Testis (tissue), 3 donors: Measurements from ENCODE around the gene PRDM15. TPM values are rescaled to one million over a fixed set of nuclear protein-coding genes. Genes with fewer than 3 reads are reported as not detected.

Experiments
- DNase-seq: peaks from one replicate; pipeline ENCODE4 v3.0.0-alpha.2; 2019
- H3K27ac ChIP-seq, 2 donors: fragments of 200-600 bp; sonication (generic); one replicate each; pipeline ENCODE4 v1.5.1; 2019
- H3K27me3 ChIP-seq: fragments of 200-600 bp; sonication (generic); one replicate; pipeline ENCODE4 v1.5.1; 2019
- H3K36me3 ChIP-seq: fragments of 200-600 bp; sonication (generic); one replicate; pipeline ENCODE4 v1.5.1; 2017; ENCODE audit warnings: low read depth; ENCODE audit errors: missing control alignments
- H3K4me1 ChIP-seq: fragments of 200-600 bp; sonication (generic); one replicate; pipeline ENCODE4 v1.5.1; 2019
- H3K4me3 ChIP-seq, 2 donors: fragments of 200-600 bp; sonication (generic); one replicate each; pipeline ENCODE4 v1.5.1; 2017 to 2019
- H3K9me3 ChIP-seq: fragments of 200-600 bp; sonication (generic); one replicate; pipeline ENCODE4 v1.5.1; 2017
- CTCF ChIP-seq, 3 experiments: fragments of 450-650 bp in 2 of 3; fragments of 200-600 bp in 1 of 3; sonication (generic) in 1 of 3; IDR thresholded peaks; one replicate each; pipeline ENCODE4 v1.5.1; 2016 to 2019; ENCODE audit warnings: antibody characterized with exemption in 3 of 3, mild to moderate bottlenecking in 2 of 3, moderate library complexity in 1 of 3
- POLR2A ChIP-seq: fragments of 450-650 bp; IDR thresholded peaks from one replicate; pipeline ENCODE4 v1.6.1; 2017; ENCODE audit warnings: antibody characterized with exemption, mild to moderate bottlenecking, moderate library complexity
- WGBS, 2 donors: methylation state at CpG; one replicate each; pipeline ENCODE4 v1.1.5; 2018; 5-methylcytosine and 5-hydroxymethylcytosine counted together
- intact Hi-C: fragments of 100-400 bp; cut with DNase I; formaldehyde crosslinking; loops from one replicate; pipeline ENCODE4 v1.15.1; 2023; ENCODE audit warnings: low total_unique reads
- polyA plus RNA-seq: library from polyadenylated mRNA; stranded (reverse); fragments of 350-450 nt; fragmentation: Illumina TruSeq; extraction: RNeasy Lipid Tissue Mini Kit (QIAGEN cat#74804); gene quantifications from one replicate; pipeline ENCODE4 v1.2.3, GENCODE V29; 2014; ENCODE audit warnings: low read depth, low replicate concordance; ENCODE audit not compliant: insufficient read depth
- total RNA-seq, 2 donors: library from RNA; depleted of rRNA; stranded (reverse); fragments of >200 nt; gene quantifications; one replicate each; pipeline ENCODE4 v1.2.3, GENCODE V29; 2016

The PRDM15 gene
- total and polyA plus RNA-seq, 3 donors from 2014 or later, result 8.2 to 21.4 (median 18.8) TPM

DNA sequence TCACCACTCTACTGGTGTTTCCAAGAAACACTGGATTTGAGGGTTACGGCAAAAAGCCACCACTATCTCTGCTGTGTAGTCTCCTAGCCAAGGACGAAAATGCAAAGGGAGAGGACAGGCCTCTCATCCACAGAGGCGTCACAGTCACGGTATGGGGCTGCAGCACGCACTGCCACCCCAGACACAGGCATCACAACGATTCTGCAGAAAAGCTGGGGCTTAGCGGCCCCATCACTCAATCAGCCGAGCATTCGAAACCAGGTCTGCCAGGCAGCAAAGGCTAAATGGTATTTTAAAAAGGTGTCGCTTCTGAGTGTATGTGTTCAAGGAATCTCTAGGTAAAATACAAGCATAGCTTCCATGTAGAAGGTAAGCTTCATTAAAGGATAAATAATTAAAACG, 113.7 kb downstream of the PRDM15 start:
- no peak for DNase-seq
- TF ChIP-seq POLR2A (no peak), CTCF (IDR thresholded peaks at IDR 0.05) (no peak)
- peak overlapping the region in 1 of 2 donors; percentile 62 for H3K4me3 ChIP-seq
- H3K27me3 ChIP-seq, result peaks cover 6% of the 10 kb centered on the region
- no peaks in the 10 kb centered on the region for H3K4me1 ChIP-seq
- WGBS, 2 donors, result 52 to 78% methylated on average over 11 of the region's 11 CpGs
- no peaks in the 10 kb centered on the region for H3K9me3 ChIP-seq
- no peak overlapping the region for H3K27ac ChIP-seq
- intact Hi-C loops, result no loop called here
- H3K36me3 ChIP-seq, result no peaks in the 10 kb centered on the region

GRCh38 chr21:41764558-41765419, 114.4 kb downstream of the PRDM15 start:
- H3K27me3 ChIP-seq, result peaks cover 6% of the 10 kb centered on the region
- WGBS, 2 donors, result 80 to 84% methylated on average over 7 of the region's 7 CpGs
- H3K27ac ChIP-seq, result no peak overlapping the region
- no peak for TF ChIP-seq CTCF (IDR thresholded peaks at IDR 0.05)
- TF ChIP-seq POLR2A, result no peak
- no peaks in the 10 kb centered on the region for H3K36me3 ChIP-seq
- no peaks in the 10 kb centered on the region for H3K9me3 ChIP-seq
- DNase-seq, result no peak
- intact Hi-C loops, result no loop called here
- H3K4me1 ChIP-seq, result no peaks in the 10 kb centered on the region
- H3K4me3 ChIP-seq, result no peak overlapping the region

DNA sequence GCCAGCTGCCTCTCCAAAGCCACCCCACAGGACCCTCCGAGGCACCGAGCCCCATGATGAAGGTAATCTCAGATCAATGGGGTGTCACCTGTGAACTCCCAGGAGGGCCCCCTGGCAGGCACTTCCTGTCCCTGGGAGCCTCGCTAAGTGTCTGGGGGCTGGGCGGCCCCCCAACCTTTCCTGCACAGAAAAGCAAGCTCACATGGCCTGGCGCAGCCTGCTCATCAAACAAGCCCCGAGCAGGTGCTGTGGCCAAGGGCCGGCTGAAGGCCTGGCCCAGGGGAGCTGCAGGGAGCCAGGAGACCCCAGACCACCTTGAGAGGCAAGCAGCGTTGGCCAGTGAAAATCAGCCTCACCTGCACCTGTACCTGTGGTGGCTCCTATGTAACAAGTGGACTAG, 115.1 kb downstream of the PRDM15 start:
- H3K4me1 ChIP-seq, result no peaks in the 10 kb centered on the region
- H3K4me3 ChIP-seq, result no peak overlapping the region
- H3K27me3 ChIP-seq, result peaks cover 6% of the 10 kb centered on the region
- TF ChIP-seq CTCF (IDR thresholded peaks at IDR 0.05) (no peak), POLR2A (no peak)
- no peaks in the 10 kb centered on the region for H3K36me3 ChIP-seq
- no peaks in the 10 kb centered on the region for H3K9me3 ChIP-seq
- no peak for DNase-seq
- WGBS, 2 donors, result 75 to 80% methylated on average over 1 to 5 of the region's 8 CpGs
- no peak overlapping the region for H3K27ac ChIP-seq
- intact Hi-C loops, result no loop called here

GRCh38 chr21:41763398-41763931, 115.7 kb downstream of the PRDM15 start:
- Histone ChIP-seq H3K9me3 (no peaks in the 10 kb centered on the region), H3K36me3 (no peaks in the 10 kb centered on the region), H3K4me3 (no peak overlapping the region), H3K27ac (no peak overlapping the region), H3K27me3 (peaks cover 6% of the 10 kb centered on the region), H3K4me1 (no peaks in the 10 kb centered on the region)
- 50 to 59% methylated on average over 15 to 21 of the region's 21 CpGs for WGBS, 2 donors
- TF ChIP-seq CTCF (IDR thresholded peaks at IDR 0.05), result no peak
- TF ChIP-seq POLR2A, result no peak
- intact Hi-C loops, result no loop called here
- DNase-seq, result no peak
